Loucy (cell line): ENCODE measurements around the gene ATP1B1.

Experiments used
- H2AFZ ChIP-seq: fragments of 200-600 bp; sonication (generic); 2 replicates; pipeline ENCODE4 v1.6.0; 2016; ENCODE audit warnings: antibody characterized with exemption, mild to moderate bottlenecking, low read length, moderate library complexity
- H3F3A ChIP-seq: fragments of 200-600 bp; 2 replicates; pipeline ENCODE4 v1.6.0; 2016; ENCODE audit warnings: antibody characterized with exemption, low read depth, mild to moderate bottlenecking
- H3K27me3 ChIP-seq: fragments of 200-600 bp; sonication (generic); 2 replicates; pipeline ENCODE4 v1.6.1; 2014; ENCODE audit warnings: low read length, mild to moderate bottlenecking; ENCODE audit not compliant: insufficient read depth, poor library complexity, severe bottlenecking
- H3K36me3 ChIP-seq: fragments of 200-600 bp; sonication (generic); 2 replicates; pipeline ENCODE4 v1.6.1; 2016; ENCODE audit warnings: low read length; ENCODE audit not compliant: insufficient read depth
- H3K4me1 ChIP-seq: fragments of 200-600 bp; sonication (generic); 2 replicates; pipeline ENCODE4 v1.5.1; 2014; ENCODE audit warnings: low read length, mild to moderate bottlenecking; ENCODE audit not compliant: insufficient read depth, poor library complexity, severe bottlenecking
- H3K4me2 ChIP-seq: fragments of 200-600 bp; sonication (generic); 2 replicates; pipeline ENCODE4 v1.6.0; 2014; ENCODE audit warnings: antibody characterized with exemption, low read length, low read depth, mild to moderate bottlenecking; ENCODE audit not compliant: poor library complexity, severe bottlenecking
- H3K4me3 ChIP-seq: fragments of 200-600 bp; sonication (generic); 2 replicates; pipeline ENCODE4 v1.5.1; 2014; ENCODE audit warnings: low read length, mild to moderate bottlenecking, mixed read lengths; ENCODE audit not compliant: poor library complexity, severe bottlenecking
- H3K79me2 ChIP-seq: fragments of 200-600 bp; sonication (generic); 2 replicates; pipeline ENCODE4 v1.6.1; 2014; ENCODE audit warnings: low read length; ENCODE audit not compliant: insufficient read depth
- H3K9ac ChIP-seq: fragments of 200-600 bp; sonication (generic); 2 replicates; pipeline ENCODE4 v1.6.0; 2014; ENCODE audit warnings: mild to moderate bottlenecking, low read depth, low read length, moderate library complexity; ENCODE audit not compliant: poor library complexity, severe bottlenecking
- H3K9me2 ChIP-seq: fragments of 200-600 bp; sonication (generic); replicated peaks from 2 replicates; pipeline ENCODE4 v1.6.1; 2016; ENCODE audit warnings: low read depth, low read length, mixed read lengths
- H3K9me3 ChIP-seq: fragments of 200-600 bp; sonication (generic); 2 replicates; pipeline ENCODE4 v1.6.1; 2014; ENCODE audit warnings: mild to moderate bottlenecking, antibody characterized with exemption, low read length, low read depth; ENCODE audit not compliant: insufficient read depth
- H4K20me1 ChIP-seq: fragments of 200-600 bp; sonication (generic); 2 replicates; pipeline ENCODE4 v1.6.0; 2014; ENCODE audit warnings: antibody characterized with exemption, low read length, mild to moderate bottlenecking; ENCODE audit not compliant: insufficient read depth, poor library complexity, severe bottlenecking
- EZH2phosphoT487 ChIP-seq: fragments of 200-600 bp; IDR thresholded peaks from 2 replicates; pipeline ENCODE4 v1.6.1; 2018; ENCODE audit warnings: antibody characterized with exemption, mild to moderate bottlenecking, moderate library complexity, borderline replicate concordance
- TF ChIP-seq, protein P1 (sequence below): fragments of 200-600 bp; sonication (generic); conservative IDR thresholded peaks from 2 replicates; pipeline ENCODE4 v1.5.1; 2014; ENCODE audit warnings: mild to moderate bottlenecking, antibody characterized with exemption, low read length

Gene ATP1B1

DNA sequence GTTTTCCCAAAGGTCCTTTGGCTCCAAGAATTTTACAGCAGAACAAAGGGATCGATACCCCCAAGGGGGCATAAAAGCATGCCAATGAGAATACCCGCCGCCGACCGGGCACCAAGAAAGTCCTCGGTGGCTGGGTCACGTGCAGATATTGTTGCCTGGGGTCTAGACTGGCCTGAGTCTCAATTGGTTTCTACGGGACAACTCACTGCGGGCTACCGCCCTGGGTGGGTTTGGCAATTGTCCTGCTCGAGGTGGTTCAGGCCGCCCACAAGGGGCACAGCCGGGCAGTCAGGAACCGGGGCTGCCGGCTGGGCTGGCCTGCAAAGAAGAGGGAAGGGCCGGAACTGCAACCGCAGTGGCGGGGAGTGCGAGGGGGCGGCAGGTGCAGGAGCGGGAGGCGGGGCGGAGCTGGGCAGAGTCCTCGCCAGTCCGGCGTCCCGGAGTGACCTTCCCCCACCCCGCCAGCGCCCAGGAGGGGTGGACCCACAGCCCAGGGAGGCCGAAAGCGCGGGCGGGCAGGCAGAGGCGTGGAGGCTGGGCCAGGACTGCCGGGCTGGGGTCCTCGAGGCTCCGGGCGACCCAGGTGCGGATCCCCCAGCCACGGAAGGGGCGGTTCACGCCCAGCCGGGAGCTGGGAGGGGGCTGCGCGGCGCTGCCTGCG is 926 bp upstream of the ATP1B1 start:
- Histone ChIP-seq H3K9me2 (no peaks in the 10 kb centered on the region), H3K36me3 (no peaks in the 10 kb centered on the region), H3F3A (no peaks in the 10 kb centered on the region), H3K9ac (peak overlapping the region; percentile 69), H2AFZ (peak overlapping the region; percentile 91), H3K4me1 (peaks cover 43% of the 10 kb centered on the region), H3K9me3 (no peaks in the 10 kb centered on the region), H3K27me3 (no peaks in the 10 kb centered on the region), H3K79me2 (peaks cover 32% of the 10 kb centered on the region), H4K20me1 (peaks cover 16% of the 10 kb centered on the region), H3K4me3 (peak overlapping the region; percentile 85), H3K4me2 (peak overlapping the region; percentile 72)
- TF ChIP-seq EZH2phosphoT487, result no peak
- TF ChIP-seq, protein P1, sequence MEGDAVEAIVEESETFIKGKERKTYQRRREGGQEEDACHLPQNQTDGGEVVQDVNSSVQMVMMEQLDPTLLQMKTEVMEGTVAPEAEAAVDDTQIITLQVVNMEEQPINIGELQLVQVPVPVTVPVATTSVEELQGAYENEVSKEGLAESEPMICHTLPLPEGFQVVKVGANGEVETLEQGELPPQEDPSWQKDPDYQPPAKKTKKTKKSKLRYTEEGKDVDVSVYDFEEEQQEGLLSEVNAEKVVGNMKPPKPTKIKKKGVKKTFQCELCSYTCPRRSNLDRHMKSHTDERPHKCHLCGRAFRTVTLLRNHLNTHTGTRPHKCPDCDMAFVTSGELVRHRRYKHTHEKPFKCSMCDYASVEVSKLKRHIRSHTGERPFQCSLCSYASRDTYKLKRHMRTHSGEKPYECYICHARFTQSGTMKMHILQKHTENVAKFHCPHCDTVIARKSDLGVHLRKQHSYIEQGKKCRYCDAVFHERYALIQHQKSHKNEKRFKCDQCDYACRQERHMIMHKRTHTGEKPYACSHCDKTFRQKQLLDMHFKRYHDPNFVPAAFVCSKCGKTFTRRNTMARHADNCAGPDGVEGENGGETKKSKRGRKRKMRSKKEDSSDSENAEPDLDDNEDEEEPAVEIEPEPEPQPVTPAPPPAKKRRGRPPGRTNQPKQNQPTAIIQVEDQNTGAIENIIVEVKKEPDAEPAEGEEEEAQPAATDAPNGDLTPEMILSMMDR, result no peak; the same call in 1 of the 2 replicates

DNA sequence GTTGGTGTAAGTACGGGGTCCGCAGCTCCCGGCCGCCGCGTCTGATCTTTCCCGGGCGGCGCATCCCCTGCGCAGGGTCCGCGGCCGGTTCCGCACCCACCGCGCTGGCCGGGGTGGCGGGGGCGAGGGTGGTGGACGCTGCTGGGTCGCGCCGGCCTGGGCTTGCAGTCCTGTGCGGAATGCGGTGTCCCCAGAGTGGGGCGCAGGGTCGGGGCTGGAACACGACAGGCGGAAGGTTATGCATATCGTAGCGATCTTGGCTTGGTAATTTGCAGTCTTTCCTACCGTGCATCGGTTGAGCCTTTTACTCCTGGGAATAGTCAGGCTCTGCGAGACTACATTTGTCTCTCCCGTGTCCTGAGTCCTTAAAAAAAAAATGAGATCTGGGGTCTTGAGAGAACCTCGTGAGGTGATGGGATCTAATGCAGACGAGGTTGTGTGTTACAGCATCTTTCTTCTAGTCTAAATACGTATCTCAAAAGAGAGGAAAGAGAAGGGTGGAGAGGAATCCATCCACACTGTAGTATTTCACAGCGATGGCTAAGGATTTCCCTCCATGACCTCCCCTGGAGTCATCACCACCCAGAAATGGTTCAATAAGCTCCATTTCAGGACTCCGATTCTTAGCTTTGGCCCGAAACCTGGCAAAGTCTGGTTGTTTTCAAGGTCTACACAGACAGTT is 572 bp downstream of the ATP1B1 start:
- H3K9me3 ChIP-seq, result no peaks in the 10 kb centered on the region
- TF ChIP-seq, protein P1, result no peak
- TF ChIP-seq EZH2phosphoT487, result no peak
- no peaks in the 10 kb centered on the region for H3K9me2 ChIP-seq
- peak overlapping the region; percentile 94 for H3K4me2 ChIP-seq
- no peaks in the 10 kb centered on the region for H3K36me3 ChIP-seq
- H3F3A ChIP-seq, result no peaks in the 10 kb centered on the region
- H3K4me3 ChIP-seq, result peak overlapping the region; percentile 85
- H3K4me1 ChIP-seq, result peaks cover 49% of the 10 kb centered on the region
- peaks cover 16% of the 10 kb centered on the region for H4K20me1 ChIP-seq
- no peaks in the 10 kb centered on the region for H3K27me3 ChIP-seq
- peaks cover 33% of the 10 kb centered on the region for H3K79me2 ChIP-seq
- peak overlapping the region; percentile 69 for H3K9ac ChIP-seq
- H2AFZ ChIP-seq, result peak overlapping the region; percentile 83; the same call in 1 of the 2 replicates

DNA sequence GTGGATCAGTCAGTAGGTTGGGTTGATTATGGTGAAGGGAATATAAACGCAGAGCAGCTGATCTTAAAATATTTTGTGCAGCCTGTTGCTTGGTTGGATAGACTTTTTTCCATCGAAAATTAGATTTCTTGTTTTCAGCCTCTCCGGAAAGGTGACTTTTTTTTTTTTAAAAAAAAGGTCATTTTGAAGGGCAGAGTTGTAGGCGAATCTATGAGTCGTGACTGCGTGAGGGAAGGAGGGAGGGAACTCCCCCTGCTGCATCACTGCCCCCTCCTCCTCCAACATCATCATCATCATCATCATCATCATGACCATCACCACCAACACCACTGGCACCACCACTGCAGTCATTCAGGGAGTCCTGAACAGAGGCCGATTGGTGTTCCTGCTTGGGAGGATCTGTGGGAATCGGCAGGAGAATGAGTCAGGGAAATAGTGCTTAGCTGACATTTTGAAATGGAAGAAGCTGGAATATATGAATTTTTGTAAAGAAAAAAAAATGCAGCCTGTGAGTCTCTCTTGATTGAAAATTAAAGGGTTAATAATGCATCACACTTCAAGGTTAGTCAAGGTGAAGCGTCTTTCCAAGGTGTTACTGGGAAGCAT is 1.2 kb downstream of the ATP1B1 start:
- H3K36me3 ChIP-seq, result no peaks in the 10 kb centered on the region; the same call in 1 of the 2 replicates
- peak overlapping the region; percentile 85 for H3K4me3 ChIP-seq
- H3K4me1 ChIP-seq, result peaks cover 49% of the 10 kb centered on the region
- no peaks in the 10 kb centered on the region for H3K9me2 ChIP-seq
- H3K9me3 ChIP-seq, result no peaks in the 10 kb centered on the region
- no peak for TF ChIP-seq EZH2phosphoT487
- TF ChIP-seq, protein P1, result no peak
- H4K20me1 ChIP-seq, result peaks cover 16% of the 10 kb centered on the region
- H3K9ac ChIP-seq, result peak overlapping the region; percentile 69
- H3K27me3 ChIP-seq, result no peaks in the 10 kb centered on the region
- peaks cover 33% of the 10 kb centered on the region for H3K79me2 ChIP-seq
- H3F3A ChIP-seq, result no peaks in the 10 kb centered on the region
- H3K4me2 ChIP-seq, result peak overlapping the region; percentile 94
- peak overlapping the region; percentile 83; the same call in 1 of the 2 replicates for H2AFZ ChIP-seq
